ENCODE data around the gene ARFGAP1.
"Not testable (repeated sequence)": the region's sequence is repeated elsewhere in the genome, so short reads cannot be mapped to it uniquely, and the experiment has no call there.

The ARFGAP1 gene

DNA sequence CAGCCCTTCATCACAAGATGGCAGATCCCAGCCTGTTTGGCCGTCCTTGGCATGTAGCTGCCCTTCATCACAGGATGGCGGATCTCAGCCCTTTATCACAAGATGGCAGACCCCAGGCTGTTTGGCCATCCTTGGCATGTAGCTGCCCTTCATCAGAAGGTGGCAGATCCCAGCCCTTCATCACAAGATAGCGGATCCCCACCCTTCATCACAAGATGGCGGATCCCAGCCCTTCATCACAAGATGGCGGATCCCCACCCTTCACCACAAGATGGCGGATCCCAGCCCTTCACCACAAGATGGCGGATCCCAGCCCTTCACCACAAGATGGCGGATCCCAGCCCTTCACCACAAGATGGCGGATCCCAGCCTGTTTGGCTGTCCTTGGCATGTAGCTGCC is 62.4 kb downstream of the ARFGAP1 start:
- DNase-seq (ENCODE audit: low read depth), result not testable (repeated sequence)

DNA sequence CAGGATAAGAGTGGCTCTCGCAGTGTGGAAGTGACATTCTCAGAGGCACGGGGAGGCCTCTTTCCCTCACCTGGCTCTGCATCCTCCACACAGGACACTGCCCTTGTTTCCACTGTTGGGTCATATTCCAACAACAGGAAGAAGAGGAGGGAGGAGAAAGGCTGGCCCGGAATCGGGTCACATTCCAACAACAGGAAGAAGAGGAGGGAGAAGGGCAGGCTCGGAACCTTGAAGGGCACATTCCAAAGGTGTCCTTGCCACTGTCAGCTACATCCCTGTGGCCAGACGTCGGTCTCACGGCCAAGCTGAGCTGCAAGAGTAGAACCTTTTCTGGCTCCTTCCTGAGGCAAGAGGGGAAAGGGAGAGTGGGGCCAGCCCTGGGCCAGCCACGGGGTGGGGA is 63.1 kb downstream of the ARFGAP1 start:
- no peak for DNase-seq (ENCODE audit: low read depth)

DNA sequence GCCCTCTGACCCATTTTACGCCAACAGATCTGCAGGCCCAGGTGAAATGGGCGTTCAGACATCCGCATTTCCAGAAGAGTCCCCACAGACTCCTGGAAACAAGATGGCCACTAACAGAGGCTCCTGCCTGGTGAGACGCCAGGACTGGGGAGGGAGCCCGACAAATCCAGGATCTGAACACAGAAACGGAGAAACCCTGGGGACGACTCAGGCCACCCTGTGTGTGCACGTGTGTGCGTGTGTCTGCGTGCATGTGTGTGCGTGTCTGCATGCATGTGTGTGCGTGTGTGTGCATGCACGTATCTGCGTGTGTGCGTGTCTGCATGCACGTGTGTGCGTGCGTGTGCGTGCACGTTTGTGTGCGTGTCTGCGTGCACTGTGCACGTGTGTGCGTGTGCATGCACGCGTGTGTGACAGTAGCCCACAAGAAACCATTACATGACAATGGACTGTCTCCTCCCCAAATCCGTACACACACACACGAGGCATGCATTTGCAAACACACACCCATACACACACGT is 63.7 kb downstream of the ARFGAP1 start:
- DNase-seq (ENCODE audit: low read depth), result no peak

DNA sequence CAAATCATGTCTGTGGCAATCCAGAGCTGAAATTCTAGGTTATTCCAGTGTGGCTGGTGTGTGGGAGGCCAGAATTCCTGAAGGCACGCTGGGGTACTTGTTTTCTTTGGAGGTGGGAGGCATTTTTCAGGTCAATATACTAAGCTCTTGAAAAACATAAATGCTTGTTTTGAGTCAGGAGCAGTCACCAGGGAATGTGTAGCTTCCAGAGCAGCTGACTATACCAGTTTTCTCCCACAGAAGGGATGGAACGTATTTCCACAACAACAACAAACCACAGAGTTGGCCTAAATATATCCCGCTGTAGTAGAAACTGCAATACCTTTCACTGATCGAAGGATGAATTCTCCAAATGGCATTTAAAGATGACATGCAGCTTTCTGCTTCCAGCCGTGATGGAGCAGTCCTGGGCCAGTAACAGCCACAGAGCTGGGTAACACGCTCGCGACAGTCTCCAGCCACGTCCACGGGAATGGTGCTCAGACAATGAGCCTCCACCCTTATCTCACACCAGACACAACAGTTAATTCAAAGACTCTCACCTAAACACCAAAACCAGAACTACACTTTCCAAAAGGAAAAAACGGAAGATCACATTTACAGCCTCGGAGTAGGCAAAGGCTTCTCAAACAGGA is 65.3 kb downstream of the ARFGAP1 start:
- DNase-seq (ENCODE audit: low read depth), result no peak
